Mammary epithelial cell (primary cell): ENCODE results near the gene SYT7.

Experiments
- CTCF ChIP-seq, 2 donors: IDR thresholded peaks in 1 of 2; conservative IDR thresholded peaks in 1 of 2; 2 replicates each; pipeline ENCODE4 v1.5.1; 2011 to 2012; ENCODE audit warnings: inconsistent platforms in 2 of 2, low read length in 2 of 2, mild to moderate bottlenecking in 2 of 2, control low read depth in 1 of 2, low read depth in 1 of 2; ENCODE audit not compliant: insufficient read depth in 1 of 2; ENCODE audit errors: extremely low read depth in 1 of 2
- EZH2 ChIP-seq: IDR thresholded peaks from 2 replicates; pipeline ENCODE4 v1.6.1; 2012; ENCODE audit warnings: low read length, inconsistent platforms, borderline replicate concordance

GRCh38 chr11:61468002-61468401 lies 112.9 kb downstream of the SYT7 start:
- TF ChIP-seq CTCF (conservative IDR thresholded peaks at IDR 0.05 in 1 of 2, IDR thresholded peaks at IDR 0.05 in 1 of 2; ENCODE audit: extremely low read depth in 1 of 2, insufficient read depth in 1 of 2, low read depth in 1 of 2, low read length in 2 of 2) (no peak), EZH2 (no peak)
